ENCODE data around the gene HOXA7. TPM values are rescaled to one million over a fixed set of nuclear protein-coding genes. Genes with fewer than 3 reads are reported as not detected.

Gene HOXA7
- total RNA-seq, 1 donor from 2014 or later, result 8.8 TPM

GRCh38 chr7:27196287-27196767 is 39.9 kb upstream of the HOXA7 start:
- H3K27ac Mint-ChIP-seq (ENCODE audit: unreplicated experiment), result no peak overlapping the region
- peaks cover 7% of the 10 kb centered on the region for H3K4me1 Mint-ChIP-seq
- peak; percentile 94 for TF ChIP-seq CTCF (conservative IDR thresholded peaks at IDR 0.05)
- DNase-seq (ENCODE audit: low read depth, low spot score), result peak; percentile 93
- H3K9me3 Mint-ChIP-seq, result no peaks in the 10 kb centered on the region
- H3K4me3 Mint-ChIP-seq, result peak overlapping the region; percentile 28
- H3K27me3 Mint-ChIP-seq (ENCODE audit: low read depth), result peaks cover 94% of the 10 kb centered on the region
- no peaks in the 10 kb centered on the region for H3K36me3 Mint-ChIP-seq (ENCODE audit: low read depth)

DNA sequence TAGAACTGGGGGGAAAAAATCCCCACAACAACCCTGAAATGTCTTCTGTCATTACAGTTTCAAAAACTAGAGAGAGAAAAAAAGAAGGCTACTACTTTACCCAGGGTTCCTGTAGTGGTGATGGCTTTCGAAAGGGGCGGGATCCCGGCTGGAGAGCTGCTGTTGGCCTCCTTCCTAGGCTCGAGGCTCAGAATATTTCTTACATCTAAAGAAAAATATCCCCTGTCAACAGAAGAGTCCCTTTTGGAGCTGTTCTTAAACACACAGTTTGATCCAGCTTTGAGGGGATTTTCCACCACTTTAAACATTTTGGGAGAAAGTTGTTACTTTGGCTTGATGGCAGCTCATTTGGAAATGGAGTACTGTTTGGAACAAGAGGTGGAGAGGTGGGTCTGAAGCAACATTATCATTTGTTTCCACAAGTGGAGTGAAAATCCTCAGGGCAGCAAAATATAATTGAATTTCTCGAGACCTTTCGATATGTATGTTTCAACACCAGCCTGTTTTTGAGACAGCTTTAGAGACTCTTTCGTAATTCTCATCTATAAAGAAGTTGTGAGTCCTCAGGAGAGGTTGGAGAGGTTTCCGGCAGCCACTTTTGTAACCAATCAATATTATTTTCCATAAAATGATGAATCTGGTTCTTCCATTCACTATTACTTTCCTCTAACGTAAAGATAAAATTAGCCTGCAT is 38.4 kb upstream of the HOXA7 start:
- no peaks in the 10 kb centered on the region for H3K4me1 Mint-ChIP-seq
- TF ChIP-seq CTCF (conservative IDR thresholded peaks at IDR 0.05), result no peak
- no peaks in the 10 kb centered on the region for H3K9me3 Mint-ChIP-seq
- no peak overlapping the region for H3K27ac Mint-ChIP-seq (ENCODE audit: unreplicated experiment)
- no peaks in the 10 kb centered on the region for H3K36me3 Mint-ChIP-seq (ENCODE audit: low read depth)
- peaks cover 95% of the 10 kb centered on the region for H3K27me3 Mint-ChIP-seq (ENCODE audit: low read depth)
- H3K4me3 Mint-ChIP-seq, result no peak overlapping the region
- DNase-seq (ENCODE audit: low read depth, low spot score), result no peak

DNA sequence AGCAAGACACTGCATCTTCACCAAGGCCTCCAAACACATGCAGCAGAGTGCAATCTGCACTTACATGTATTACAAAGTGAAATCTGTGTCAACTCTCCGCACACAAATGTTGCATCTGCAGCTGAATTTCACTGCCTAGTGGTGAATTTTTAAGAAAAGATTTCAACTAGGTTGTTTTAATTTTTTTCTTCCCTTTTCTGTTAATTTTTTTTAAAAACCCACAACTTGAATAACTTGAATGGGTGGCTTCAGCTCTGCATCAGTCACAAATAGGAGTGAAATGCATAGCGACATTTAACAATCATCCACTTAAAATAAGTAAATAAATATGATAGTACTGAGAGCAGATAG is 37.5 kb upstream of the HOXA7 start:
- H3K36me3 Mint-ChIP-seq (ENCODE audit: low read depth), result no peaks in the 10 kb centered on the region
- peaks cover 99% of the 10 kb centered on the region for H3K27me3 Mint-ChIP-seq (ENCODE audit: low read depth)
- H3K9me3 Mint-ChIP-seq, result no peaks in the 10 kb centered on the region
- TF ChIP-seq CTCF (conservative IDR thresholded peaks at IDR 0.05), result no peak
- no peak overlapping the region for H3K4me3 Mint-ChIP-seq
- no peaks in the 10 kb centered on the region for H3K4me1 Mint-ChIP-seq
- no peak overlapping the region for H3K27ac Mint-ChIP-seq (ENCODE audit: unreplicated experiment)
- DNase-seq (ENCODE audit: low read depth, low spot score), result no peak

DNA sequence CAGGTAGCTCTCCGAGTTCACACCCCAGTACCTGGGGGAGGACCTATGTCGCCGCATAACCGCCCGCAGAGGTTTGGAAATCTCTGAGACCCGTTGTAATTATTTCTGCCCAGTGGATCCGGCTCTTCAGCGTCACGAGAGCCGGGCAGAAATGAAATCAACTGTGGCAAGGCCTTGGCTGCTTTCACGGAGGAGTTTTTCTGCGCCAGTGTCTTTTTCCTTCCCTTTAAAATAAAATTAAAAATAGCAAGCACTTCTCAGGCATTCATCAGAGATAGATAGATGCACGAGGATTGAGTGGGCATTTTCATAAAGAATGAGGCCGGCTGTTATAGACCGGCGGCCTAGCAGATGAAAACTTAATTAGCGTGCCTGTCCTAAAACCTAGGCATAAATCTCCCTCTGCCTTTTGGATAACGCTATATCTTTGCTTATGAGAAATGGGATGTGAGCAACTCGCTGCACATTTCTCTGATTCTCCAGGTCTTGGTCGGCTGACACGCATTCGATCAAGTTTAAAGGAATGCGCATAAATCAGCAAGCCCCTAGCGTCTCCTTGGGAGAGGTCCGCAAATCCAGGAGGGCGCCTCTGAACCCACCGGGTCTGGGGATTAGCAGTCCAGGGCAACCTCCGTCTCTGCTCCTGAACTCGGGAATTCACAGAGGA is 37.0 kb upstream of the HOXA7 start:
- no peak overlapping the region for H3K27ac Mint-ChIP-seq (ENCODE audit: unreplicated experiment)

More for the DNA sequence above, 37.0 kb upstream of the HOXA7 start:
- no peak for DNase-seq (ENCODE audit: low read depth, low spot score)
- Mint-ChIP-seq H3K9me3 (no peaks in the 10 kb centered on the region), H3K4me1 (peaks cover 3% of the 10 kb centered on the region), H3K27me3 (ENCODE audit: low read depth) (peaks cover 99% of the 10 kb centered on the region), H3K4me3 (no peak overlapping the region), H3K36me3 (ENCODE audit: low read depth) (no peaks in the 10 kb centered on the region)
- TF ChIP-seq CTCF (conservative IDR thresholded peaks at IDR 0.05), result no peak

Data from neural crest cell (in vitro differentiated cells).